Left ventricle myocardium superior (tissue), 1 donor: ENCODE results near the gene RHOF. TPM values are rescaled to one million over a fixed set of nuclear protein-coding genes. Genes with fewer than 3 reads are reported as not detected.

Experiments used
- ATAC-seq: fragments of 200-7000 bp; cut with Tn5 transposase; one replicate; pipeline ENCODE4 v1.9.1; 2020; ENCODE audit warnings: mild to moderate bottlenecking, moderate library complexity
- DNase-seq: peaks from one replicate; pipeline ENCODE4 v3.0.0-alpha.2; 2020
- intact Hi-C: fragments of 100-400 bp; cut with micrococcal nuclease; formaldehyde crosslinking; loops from one replicate; pipeline ENCODE4 v1.11.0; 2022
- total RNA-seq: library from RNA; stranded (reverse); fragmentation: NEBNext Ultra II Directional; extraction: Animal tissue kit (Norgen Biotek cat#: 25700); gene quantifications from one replicate; pipeline ENCODE4 v1.2.1, GENCODE V29; 2021
- donor health status: DM: no; HTN: yes; CAD: no; lungs with severe emphysema.

Gene RHOF
- total RNA-seq, 1 donor from 2014 or later: 48.3 TPM

DNA sequence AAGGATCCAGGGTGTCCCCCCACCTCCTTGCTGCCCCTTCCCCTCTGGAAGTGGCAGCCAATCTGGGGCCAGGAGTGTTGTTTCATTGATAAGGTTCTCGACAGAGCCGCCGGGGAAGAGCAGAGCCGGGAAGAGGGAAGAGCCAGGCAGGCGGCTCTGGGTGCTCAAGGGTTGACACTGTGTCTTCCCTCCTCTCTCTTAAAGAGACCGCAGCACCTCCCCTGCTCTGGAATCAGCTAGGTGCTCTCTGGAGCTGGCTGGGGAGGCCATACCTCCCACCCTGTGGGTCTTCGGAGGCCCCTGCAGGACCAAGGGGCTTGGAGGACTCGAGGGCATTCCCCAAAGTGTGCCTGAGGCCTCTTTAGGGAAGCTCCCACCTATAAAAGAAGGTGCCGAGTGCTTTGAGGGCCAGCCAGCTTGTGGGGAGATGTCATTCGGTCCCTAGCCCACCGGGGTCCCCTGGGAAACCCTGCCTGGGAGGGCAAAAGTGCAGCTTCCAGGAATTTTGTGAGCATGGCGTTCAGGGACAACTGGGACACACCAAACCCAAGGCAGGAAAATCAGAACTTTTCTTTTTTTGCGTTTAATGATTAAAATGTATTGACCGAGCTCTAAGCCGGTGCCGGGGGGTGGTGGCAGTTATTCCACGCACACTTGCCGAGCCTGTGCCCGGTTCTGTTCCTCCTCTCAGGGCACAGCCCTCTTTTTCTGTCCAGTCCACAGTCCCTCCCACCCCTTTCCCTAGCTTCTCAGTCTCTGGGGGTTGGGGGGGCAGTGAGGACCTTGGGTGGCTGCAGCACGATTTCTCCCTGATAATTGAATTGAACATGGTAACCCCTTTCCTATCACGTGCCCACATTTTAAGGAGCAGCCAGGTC lies 13.3 kb upstream of the RHOF start:
- DNase-seq (peak; percentile 49), ATAC-seq (peak; percentile 10)
- intact Hi-C loops: no loop called here

DNA sequence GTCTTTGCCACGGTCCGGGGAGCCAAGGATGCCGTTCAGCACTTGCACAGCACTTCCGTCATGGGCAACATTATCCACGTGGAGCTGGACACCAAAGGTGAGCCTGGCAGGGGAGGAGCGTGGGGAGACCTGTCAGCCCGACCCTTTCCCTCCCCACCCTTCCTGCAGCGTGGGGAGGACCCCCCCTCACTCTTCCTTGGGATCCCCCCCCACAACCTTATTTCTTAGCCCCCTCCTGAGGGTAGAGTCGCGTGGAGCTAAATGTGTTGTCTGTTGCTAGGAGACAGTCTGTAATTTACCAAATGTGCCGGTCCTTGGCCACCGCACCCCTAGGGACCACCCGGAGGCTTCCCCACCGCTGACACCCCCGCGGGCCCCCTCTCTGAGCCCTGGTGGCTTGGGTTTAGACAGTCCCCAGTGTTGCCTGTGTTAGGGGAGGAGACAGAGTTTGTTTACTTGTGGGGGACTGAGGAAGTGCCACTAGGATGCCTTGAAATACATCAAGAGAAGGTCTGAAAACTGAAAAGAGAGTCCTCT lies 12.6 kb upstream of the RHOF start:
- intact Hi-C loops: no loop called here
- ATAC-seq (no peak), DNase-seq (no peak)

- ATAC-seq (no peak), DNase-seq (peak; percentile 53)
Observed at GRCh38 chr12:121805171-121806008, 11.9 kb upstream of the RHOF start.

DNA sequence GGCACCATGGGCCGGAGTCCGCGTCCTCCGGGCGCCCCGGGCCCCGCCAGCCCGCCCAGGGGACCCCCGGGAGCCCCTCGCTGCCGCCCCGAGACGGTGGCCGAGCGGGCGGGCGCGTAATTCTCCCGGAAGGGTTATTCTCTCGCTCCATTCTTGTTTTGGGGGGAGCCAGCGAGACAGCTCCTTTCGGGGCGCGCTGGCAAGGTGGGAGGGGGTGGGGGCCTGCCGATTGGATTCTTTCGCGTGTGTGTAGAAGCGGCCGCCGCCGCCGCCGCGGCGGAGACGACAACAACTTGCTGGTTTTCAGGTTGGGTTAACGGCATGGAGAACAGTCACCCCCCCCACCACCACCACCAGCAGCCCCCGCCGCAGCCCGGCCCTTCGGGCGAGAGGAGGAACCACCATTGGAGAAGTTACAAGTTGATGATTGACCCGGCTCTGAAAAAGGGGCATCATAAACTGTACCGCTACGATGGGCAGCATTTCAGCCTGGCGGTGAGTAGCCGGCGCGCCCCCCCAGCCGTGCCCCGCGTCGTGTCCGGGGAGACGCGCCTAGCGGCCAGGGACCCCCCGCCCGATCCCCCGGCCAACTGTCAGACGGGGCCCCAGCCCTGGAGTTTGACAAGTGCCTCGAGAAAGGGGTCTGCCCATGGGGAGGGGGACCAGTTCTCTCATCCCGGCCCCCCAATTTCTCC lies 11.1 kb upstream of the RHOF start:
- intact Hi-C loops: no loop called here
- DNase-seq (peak; percentile 62), ATAC-seq (no peak)

More at GRCh38 chr12:121805171-121806008, 11.9 kb upstream of the RHOF start:
- intact Hi-C loops: no loop called here

- peak; percentile 76 for DNase-seq
- peak; percentile 23 for ATAC-seq
- intact Hi-C loops: no loop called here
Observed at GRCh38 chr12:121803861-121804416, 10.5 kb upstream of the RHOF start, which contains the start of gene SETD1B. TSS of gene SETD1B (plus strand) at chr12:121804009. CDS start at chr12:121804738, 729 bp downstream.

DNA sequence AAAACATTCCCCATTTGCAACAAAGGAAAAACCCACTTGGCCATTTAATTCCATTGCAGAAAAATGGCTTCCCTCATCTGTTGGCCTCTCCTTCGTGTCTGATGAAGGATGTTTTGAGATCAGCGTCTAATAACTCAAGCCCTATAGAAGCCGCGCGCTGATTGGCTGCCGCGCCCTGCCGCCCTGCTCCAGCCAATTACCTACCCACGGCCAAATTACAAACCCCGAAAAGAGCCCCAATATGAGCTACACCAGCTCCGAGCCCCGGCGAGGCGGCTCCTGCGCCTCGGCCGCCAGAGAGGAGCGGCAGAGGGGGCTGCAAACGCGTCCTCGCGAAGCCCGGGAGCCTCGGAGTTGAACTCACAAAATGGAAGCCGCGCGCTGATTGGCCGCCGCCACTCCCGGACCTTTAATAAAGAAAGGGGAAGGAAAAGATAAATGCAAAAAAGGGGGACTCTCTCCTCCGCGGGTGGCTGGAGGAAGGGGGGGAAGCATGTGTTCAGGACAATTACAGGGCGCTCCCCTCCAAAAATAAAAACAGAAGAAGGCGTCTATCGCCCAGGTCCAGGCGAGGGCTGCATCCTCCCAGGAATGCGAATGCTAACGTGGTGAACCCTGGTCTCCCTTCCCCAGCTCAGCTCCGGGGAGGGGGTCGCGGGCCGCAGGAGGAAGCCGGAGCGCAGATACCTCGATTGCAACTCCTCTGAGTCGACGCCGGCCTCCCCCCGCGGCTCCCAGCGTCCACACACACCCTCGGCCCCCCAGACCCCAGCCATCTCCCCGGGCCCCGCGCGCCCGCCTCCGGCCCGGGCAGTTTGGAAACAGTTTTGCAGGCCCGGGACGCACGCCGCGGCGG lies 9.6 kb upstream of the RHOF start:
- intact Hi-C loops: no loop called here
- DNase-seq (peak; percentile 94), ATAC-seq (peak; percentile 43)

DNA sequence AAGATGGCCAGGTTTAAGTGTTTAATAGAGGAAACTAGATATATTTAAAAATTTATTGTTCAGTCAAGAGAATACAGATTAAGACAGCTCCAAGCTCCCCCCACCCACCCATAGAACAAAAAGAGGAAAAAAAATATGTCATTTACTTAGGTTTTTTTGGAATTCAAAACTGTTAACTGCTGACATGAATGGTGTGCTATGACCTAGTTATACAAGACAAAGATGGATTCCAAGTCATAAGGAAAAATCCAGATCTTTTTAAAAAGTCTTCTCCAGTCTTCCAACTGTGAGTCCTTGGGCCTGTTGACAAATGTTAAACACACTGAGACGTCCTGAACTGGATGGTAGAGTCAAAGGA lies 9.0 kb upstream of the RHOF start:
- ATAC-seq: no peak

DNA sequence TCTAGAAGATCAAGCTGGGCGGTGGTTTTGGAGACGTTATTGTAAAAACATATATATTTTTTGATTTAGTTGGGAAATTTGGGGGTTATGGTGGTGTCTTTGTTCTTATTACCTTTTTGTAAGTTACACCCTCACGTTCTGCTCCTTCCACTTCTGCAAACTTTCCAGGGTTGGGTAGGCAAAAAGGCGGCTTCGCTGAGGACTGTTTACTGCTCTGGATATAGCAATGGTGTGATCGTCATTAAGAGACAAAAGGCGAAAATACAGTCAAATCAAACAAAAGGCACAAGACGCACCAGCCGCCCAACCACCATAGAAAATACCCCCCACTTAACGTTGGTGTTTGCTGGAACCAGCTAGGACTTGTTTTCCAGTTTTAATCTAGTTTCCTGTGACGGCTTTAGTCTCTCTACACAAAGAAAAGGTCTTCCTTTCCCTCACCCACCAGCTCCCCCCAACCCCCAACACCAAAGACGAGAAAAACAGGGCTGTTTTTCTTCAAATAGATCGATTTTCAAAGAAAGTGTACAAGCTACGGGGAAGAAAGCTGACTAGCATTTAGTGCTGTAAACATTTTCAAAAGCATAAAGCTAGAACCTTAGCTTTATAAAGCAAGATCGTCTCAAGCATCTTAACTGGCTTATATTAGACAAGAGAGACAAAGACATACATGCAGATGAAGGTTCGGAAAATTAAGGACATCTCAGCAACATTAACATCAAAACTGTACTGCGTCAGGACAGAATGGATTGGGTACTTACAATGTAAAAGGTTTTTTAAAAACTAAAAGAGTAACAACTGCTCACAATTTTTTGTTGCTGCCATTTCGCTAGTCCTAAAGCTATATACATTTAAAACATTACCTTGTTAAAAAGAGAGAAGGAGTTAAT lies 8.4 kb upstream of the RHOF start:
- intact Hi-C loops: no loop called here

More for the DNA sequence above, 9.0 kb upstream of the RHOF start:
- intact Hi-C loops: no loop called here
- DNase-seq: no peak

DNA sequence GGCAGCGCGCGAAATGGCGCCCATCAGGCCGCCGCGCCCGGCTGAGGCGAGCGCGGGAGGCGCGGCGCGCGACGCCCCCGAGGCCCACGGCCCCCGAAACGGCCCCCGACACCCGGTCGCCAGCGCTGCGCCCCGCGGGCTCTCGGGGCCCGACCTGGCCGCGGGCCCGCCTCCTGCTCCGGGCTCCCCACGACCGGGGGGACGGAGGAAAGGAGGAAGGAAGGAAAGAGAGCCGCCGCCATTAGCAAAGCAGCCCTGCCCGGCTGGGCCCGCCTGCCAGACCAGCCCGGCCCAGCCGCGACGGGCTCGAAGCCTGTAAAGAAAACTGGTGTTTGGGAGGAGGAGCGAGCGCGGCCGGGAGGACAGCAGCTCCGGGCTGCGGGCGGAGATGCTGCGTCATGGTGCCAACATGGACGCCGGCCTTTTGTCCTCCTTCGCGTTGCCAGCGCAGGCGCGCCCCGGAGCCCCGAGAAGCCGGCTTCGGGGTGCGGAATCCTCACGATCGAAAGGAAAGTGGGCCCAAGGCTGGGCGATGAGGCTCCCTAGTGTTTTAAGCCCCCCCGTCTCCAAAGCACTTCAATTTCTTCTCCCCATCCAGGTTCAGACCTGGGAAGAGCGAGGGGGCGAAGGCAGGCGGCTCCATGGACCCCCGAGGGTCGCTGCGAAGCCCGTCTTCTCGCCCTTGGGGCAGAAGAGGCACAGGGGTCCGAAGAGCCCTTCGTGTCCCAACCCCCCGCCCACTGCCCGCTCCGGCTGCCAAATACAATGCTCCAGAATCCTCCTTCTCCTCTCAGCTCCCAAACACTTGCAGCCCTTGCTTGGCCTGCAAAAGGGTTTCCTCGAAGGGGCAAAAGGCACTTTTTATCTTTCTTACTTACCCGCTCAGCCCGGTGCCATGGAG lies 7.5 kb upstream of the RHOF start:
- ATAC-seq (no peak), DNase-seq (peak; percentile 90)
- intact Hi-C loops: no loop called here

More for the DNA sequence above, 8.4 kb upstream of the RHOF start:
- DNase-seq (no peak), ATAC-seq (no peak)

DNA sequence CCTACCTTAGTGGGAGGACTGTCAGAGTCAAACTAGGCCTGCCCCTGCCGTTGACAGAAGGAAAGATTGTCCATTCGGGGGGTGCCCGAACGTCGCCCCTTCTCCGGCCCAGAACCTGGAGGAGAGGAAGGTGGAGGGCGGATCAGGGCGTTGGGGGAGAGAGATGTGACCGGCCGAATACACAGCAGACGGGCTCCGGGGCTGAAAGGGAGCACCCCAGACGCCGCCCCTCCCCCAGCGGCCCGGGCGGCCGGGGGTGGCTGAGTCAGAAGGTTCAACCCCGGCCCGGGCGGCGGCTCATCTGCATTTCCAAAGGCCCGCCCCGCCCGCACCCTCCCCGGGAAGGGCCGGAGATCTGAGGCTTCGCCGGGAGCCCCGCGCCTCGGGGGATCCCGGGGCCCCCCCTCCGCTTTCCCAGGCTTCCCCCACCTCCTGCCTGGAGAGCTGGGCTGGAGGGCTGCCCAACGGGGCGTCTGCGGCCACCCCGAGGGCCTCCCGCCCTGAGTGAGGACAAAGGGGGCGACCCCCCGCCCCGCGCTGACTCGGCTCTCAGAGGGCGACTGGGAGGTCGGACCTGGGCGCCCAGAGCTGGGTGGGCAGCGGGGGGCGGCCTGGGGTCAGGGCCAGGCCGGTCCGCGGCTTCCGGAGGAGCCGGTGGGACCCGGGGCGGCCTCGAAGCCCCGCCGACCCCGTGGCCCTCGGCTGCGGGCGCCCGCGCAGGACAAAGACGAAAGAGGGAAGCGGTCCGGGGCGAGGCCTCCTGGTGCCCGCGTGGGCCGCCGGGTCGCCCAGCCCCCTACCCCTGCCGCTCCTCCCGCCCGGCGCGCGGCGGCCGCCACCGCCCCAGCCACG lies 6.6 kb upstream of the RHOF start:
- ATAC-seq (peak; percentile 56), DNase-seq (peak; percentile 96)
- intact Hi-C loops: loop anchor here (10.0 kb wide), 1 partner anchor 85 kb away; the partner anchor contains the start of gene PSMD9

DNA sequence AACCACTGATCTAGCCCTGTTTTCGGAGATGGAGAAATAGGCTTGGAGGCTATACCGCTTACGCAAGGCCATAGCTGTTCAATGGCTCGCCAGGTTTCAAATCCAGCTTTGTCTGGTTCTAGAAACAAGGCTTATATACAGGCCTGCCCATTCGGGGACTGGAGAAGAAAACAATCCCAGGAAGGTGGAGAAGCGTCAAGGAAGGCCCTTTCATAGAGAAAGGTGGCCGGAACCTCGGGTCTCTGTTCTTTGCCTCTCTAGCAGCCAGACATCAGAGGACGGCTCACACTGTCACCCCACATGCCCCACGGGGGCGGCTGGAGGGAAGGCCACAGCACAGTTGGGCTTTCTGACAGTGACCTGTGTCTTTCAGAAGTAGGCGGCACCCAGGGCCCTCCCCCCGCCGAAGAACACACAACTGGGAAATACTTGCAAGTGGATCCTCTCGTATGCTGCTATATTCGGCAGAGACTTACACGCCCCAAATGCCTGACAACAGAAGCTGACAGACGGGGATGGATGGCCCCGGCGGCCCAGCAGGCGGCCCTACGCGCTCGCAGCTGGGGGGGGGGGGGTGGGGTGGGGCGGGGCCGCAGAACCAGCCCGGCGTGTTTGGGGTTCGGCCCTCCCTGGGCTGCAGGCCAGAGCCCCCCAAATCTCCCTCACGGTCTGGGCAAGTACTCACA lies 5.8 kb upstream of the RHOF start:
- intact Hi-C loops: loop anchor here (10.0 kb wide), 1 partner anchor 86 kb away; the partner anchor contains the start of gene PSMD9
- DNase-seq (peak; percentile 86), ATAC-seq (peak; percentile 32)

DNA sequence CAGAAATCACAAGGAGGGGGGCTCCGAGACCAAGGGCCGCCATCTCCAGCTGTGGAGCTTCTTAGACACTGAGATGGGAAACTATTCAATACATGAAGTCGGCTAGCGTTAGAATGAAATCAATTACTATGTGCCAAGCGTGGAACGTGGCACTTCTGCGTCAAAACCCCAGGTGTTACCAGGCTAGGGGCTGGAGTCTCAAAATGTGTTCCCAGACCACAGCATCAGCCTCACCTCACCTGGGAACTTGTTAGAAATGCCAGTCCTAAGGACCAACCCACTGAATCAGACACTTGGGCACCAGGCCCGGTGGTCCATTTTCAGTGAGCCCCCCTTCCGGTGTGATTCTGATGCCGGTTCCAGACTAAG lies 5.3 kb upstream of the RHOF start:
- ATAC-seq: no peak
- DNase-seq: no peak
- intact Hi-C loops: loop anchor here (10.0 kb wide), 1 partner anchor 86 kb away; the partner anchor contains the start of gene PSMD9

- ATAC-seq (peak; percentile 27), DNase-seq (peak; percentile 91)
- intact Hi-C loops: loop anchor here (10.0 kb wide), 1 partner anchor 87 kb away; the partner anchor contains the start of gene PSMD9
Observed at GRCh38 chr12:121797937-121798786, 4.7 kb upstream of the RHOF start.
